Bronchial epithelial cell (primary cell): ENCODE measurements around the gene CEACAM16. TPM values are rescaled to one million over a fixed set of nuclear protein-coding genes. Genes with fewer than 3 reads are reported as not detected.

Source experiments
- DNase-seq: peaks from one replicate; pipeline ENCODE4 v3.0.0-alpha.2; 2010; ENCODE audit warnings: low read depth
- FAIRE-seq: peaks from 2 replicates; lab custom pipeline; 2011; peaks lifted over from hg19 to GRCh38; lab: Jason Lieb, UNC
- H3K27me3 ChIP-seq: 2 replicates; pipeline ENCODE4 v1.5.1; 2011; ENCODE audit warnings: low read length; ENCODE audit not compliant: control insufficient read depth, insufficient read depth
- H3K36me3 ChIP-seq: 2 replicates; pipeline ENCODE4 v1.5.1; 2011; ENCODE audit warnings: low read length; ENCODE audit not compliant: control insufficient read depth, insufficient read depth
- H3K4me3 ChIP-seq: 2 replicates; pipeline ENCODE4 v1.5.1; 2011; ENCODE audit warnings: mild to moderate bottlenecking, low read depth, low read length, control low read depth
- CTCF ChIP-seq: IDR thresholded peaks from 2 replicates; pipeline ENCODE4 v1.5.1; 2011; ENCODE audit warnings: mild to moderate bottlenecking, moderate library complexity, low read length, control low read depth, inconsistent platforms; ENCODE audit not compliant: insufficient read depth, severe bottlenecking
- total RNA-seq: library from RNA; depleted of rRNA; stranded (reverse); fragments of >200 nt; gene quantifications from 2 replicates; pipeline ENCODE4 v1.2.1, GENCODE V29; 2014

CEACAM16 gene
- total RNA-seq, 1 donor from 2014 or later = not detected

GRCh38 chr19:44747739-44748425, 48.9 kb downstream of the CEACAM16 start:
- Histone ChIP-seq H3K4me3 (peak overlapping the region; percentile 66), H3K36me3 (peaks cover 13% of the 10 kb centered on the region), H3K27me3 (no peaks in the 10 kb centered on the region)
- FAIRE-seq (no peak), DNase-seq (peak; percentile 52)
- no peak for TF ChIP-seq CTCF

DNA sequence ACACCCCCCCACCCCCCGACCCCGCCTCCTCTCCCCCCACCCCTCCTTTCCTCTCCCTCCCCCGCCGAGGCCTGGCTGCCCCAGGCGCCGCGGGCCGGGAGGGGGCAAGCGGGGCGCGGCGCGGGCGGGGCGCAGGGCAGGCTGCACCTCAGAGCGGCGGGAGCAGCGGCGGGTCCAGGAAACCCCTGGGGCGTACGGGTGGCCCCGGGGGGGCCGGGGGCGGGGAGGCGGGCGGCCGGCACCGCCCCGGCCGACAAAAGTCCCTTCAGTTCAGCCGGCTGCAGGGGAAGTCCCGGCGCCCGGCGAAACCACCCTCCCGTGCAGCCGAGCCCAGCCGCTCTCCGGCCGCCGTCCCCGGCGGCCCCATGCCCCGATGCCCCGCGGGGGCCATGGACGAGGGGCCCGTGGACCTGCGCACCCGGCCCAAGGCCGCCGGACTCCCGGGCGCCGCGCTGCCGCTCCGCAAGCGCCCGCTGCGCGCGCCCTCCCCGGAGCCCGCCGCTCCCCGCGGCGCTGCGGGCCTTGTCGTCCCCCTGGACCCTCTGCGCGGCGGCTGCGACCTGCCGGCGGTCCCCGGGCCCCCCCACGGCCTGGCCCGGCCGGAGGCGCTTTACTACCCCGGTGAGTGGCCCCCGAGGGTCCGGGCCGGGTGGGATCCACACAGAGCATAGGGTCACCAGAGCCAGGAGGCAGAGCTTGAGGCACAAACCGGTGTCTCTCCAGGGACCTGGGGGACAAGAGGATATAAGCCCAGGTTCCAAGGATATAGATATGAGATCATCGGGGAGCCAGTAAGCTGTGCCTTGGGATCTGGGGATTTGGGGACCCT, 49.7 kb downstream of the CEACAM16 start, which contains the start of gene BCL3:
TSS of gene BCL3 (plus strand) at position 283 of the 829 bp plus-strand sequence. CDS start at position 366, 83 bp downstream.
- Histone ChIP-seq H3K27me3 (no peaks in the 10 kb centered on the region), H3K4me3 (peak within 1 kb of the TSS; percentile 66), H3K36me3 (peaks cover 13% of the 10 kb centered on the region)
- DNase-seq (peak; percentile 38), FAIRE-seq (no peak)
- no peak for TF ChIP-seq CTCF

DNA sequence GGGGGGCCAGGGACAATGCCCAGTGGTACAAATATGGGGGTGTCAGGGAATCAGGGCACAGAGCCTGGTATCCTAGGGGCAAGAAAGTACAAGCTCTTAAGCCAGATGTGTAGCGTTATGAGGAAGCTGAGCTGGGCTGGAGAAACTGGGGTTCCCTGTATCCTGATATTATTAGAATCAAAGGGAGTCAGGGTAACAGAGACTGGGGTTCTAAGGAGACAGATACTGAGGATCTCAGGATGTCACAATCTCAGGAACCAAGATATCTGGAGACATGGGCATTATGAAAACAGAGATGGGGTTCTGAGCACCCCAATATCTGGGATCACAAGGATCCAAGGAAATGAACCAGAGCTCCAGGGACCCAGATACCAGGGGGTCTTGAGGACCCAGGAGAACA, 50.3 kb downstream of the CEACAM16 start:
- DNase-seq (no peak), FAIRE-seq (no peak)
- TF ChIP-seq CTCF = no peak
- Histone ChIP-seq H3K4me3 (peak overlapping the region; percentile 66), H3K36me3 (peaks cover 15% of the 10 kb centered on the region), H3K27me3 (no peaks in the 10 kb centered on the region)

DNA sequence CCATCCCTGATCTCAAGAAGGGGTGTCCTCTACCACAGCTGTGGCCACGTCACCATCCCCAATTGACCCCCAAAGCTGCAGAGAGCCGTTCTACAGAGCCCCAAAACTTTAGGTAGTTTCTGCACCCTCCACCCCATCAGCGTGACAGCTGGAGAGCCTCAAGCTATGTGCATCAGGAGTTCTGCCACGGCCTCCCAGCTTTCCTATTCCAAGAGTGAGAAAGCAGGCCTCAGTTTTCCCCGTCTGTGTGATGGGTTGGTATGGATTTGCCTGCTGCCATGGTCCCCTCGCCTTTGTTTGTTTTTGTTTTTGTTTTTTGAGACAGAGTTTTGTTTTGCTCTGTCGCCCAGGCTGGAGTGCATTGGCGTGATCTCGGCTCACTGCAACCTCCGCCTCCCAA, 51.0 kb downstream of the CEACAM16 start:
- no peaks in the 10 kb centered on the region for H3K27me3 ChIP-seq
- DNase-seq = no peak
- TF ChIP-seq CTCF = no peak
- no peak for FAIRE-seq
- H3K4me3 ChIP-seq = peak overlapping the region; percentile 66
- peaks cover 15% of the 10 kb centered on the region for H3K36me3 ChIP-seq

GRCh38 chr19:44752123-44752815, 53.3 kb downstream of the CEACAM16 start:
- Histone ChIP-seq H3K36me3 (peaks cover 28% of the 10 kb centered on the region), H3K4me3 (no peak overlapping the region), H3K27me3 (no peaks in the 10 kb centered on the region)
- FAIRE-seq = no peak
- no peak for TF ChIP-seq CTCF
- no peak for DNase-seq
